ENCODE data around the gene ATP9B. TPM values are rescaled to one million over a fixed set of nuclear protein-coding genes. Genes with fewer than 3 reads are reported as not detected.
A peak's percentile ranks its signal among the peaks of the same experiment; 100 is the strongest.

ATP9B gene
- total RNA-seq, 1 donor from 2014 or later: 48.6 TPM

GRCh38 chr18:79424008-79424565 lies 354.9 kb downstream of the ATP9B start:
- ATAC-seq (peak; percentile 23 to 36), DNase-seq (no peak)
- H3K4me1 ChIP-seq: peaks cover 15% of the 10 kb centered on the region
- no peaks in the 10 kb centered on the region for H3K27me3 ChIP-seq (ENCODE audit: low read depth)
- no peak overlapping the region for H3K4me3 ChIP-seq
- no peaks in the 10 kb centered on the region for H3K9me3 ChIP-seq
- no peak overlapping the region for H3K27ac ChIP-seq
- intact Hi-C loops (cut with DNase I): no loop called here
- no peak for TF ChIP-seq CTCF (IDR thresholded peaks at IDR 0.05)
- peaks cover 15% of the 10 kb centered on the region for H3K36me3 ChIP-seq

DNA sequence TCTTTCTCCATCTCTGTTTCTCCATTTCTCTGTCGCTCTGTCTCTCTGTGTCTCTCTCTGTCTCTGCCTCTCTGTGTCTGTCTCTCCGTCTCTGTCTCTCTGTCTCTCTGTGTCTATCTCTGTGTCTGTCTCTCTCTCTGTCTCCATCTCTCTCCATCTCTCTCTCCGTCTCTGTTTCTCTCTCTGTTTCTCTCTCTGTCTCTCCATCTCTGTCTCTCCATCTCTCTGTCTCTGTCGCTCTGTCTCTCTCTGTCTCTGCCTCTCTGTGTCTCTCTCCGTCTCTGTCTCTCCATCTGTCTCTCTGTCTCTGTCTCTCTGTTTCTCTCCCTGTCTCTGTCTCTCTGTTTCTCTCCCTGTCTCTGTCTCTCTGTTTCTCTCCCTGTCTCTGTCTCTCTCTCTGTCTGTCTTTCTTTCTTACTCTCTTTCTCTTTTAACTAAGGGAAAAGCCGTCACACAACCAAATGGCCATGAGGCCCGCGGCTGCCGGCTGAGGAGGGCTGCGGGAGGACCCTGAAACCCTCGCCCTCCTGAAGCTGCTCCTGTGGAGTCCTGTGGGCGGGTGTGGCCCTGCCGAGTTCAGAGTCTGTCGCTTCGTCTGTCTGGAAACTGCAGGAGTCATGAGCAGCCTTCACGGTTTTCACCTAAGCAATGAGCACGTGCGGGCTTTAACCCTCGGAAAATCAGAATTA lies 355.8 kb downstream of the ATP9B start:
- ATAC-seq: no peak

GRCh38 chr18:79425569-79425886 lies 356.3 kb downstream of the ATP9B start:
- ATAC-seq (no peak), DNase-seq (no peak)
- TF ChIP-seq CTCF (IDR thresholded peaks at IDR 0.05): no peak
- Histone ChIP-seq H3K9me3 (no peaks in the 10 kb centered on the region), H3K4me3 (no peak overlapping the region), H3K27me3 (ENCODE audit: low read depth) (no peaks in the 10 kb centered on the region), H3K4me1 (peaks cover 15% of the 10 kb centered on the region), H3K27ac (no peak overlapping the region), H3K36me3 (peaks cover 13% of the 10 kb centered on the region)
- intact Hi-C loops (cut with DNase I): no loop called here

More for the DNA sequence above, 355.8 kb downstream of the ATP9B start:
- Histone ChIP-seq H3K4me3 (no peak overlapping the region), H3K4me1 (peaks cover 15% of the 10 kb centered on the region), H3K27ac (no peak overlapping the region), H3K27me3 (ENCODE audit: low read depth) (no peaks in the 10 kb centered on the region), H3K36me3 (peaks cover 15% of the 10 kb centered on the region), H3K9me3 (no peaks in the 10 kb centered on the region)
- no peak for TF ChIP-seq CTCF (IDR thresholded peaks at IDR 0.05)
- intact Hi-C loops (cut with DNase I): no loop called here
- DNase-seq: no peak

DNA sequence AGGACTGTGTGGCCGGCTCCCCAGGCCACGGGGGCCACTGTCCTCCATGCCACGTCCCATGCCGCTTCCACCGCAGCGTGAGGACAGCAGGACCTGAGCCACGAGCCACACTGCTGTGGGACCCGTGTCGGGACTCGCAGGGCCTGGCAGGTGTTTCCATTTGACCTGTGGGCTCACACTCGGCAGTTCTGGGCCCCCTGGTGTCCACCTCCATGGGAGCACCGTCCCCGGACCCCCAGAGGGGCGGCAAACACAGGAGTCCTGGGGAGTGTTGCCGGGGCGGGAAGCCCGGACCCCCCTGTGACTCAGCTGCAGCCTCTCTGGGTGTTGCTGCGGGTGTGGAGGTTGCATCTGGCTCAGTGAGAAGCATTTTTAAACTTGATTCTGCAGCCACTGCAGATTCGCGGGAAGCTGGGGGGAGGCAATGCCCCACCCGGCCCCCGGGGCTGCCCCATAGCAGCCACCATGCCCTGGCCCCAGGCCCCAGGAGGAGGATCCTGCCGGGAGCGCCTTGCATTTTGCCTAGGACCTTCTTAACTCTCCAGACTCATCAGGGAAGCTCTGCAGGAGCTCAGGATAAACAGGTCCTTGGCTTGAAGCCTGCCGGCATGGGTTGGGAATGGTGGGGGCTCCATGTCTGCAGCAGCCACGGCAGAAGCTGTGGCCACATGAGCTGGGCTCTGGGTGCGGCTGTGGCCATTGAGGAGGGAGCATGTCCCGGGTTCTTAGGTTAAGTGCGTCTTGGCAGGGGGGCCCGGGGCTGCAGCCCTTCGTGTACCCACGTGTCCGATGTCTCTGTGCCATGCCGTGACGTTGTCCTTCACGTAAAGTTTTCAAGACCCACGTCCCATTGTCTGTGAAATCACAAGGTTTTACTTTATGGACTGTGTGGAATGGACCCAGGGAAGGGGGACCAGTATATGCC lies 357.4 kb downstream of the ATP9B start:
- H3K27ac ChIP-seq: no peak overlapping the region
- H3K9me3 ChIP-seq: no peaks in the 10 kb centered on the region
- DNase-seq (no peak), ATAC-seq (no peak)
- no peak for TF ChIP-seq CTCF (IDR thresholded peaks at IDR 0.05)
- H3K27me3 ChIP-seq (ENCODE audit: low read depth): no peaks in the 10 kb centered on the region
- no peak overlapping the region for H3K4me3 ChIP-seq
- H3K4me1 ChIP-seq: peaks cover 15% of the 10 kb centered on the region
- intact Hi-C loops (cut with DNase I): no loop called here
- peaks cover 3% of the 10 kb centered on the region for H3K36me3 ChIP-seq

GRCh38 chr18:79427368-79428225 lies 358.4 kb downstream of the ATP9B start:
- no peak overlapping the region for H3K27ac ChIP-seq
- DNase-seq (no peak), ATAC-seq (no peak)
- no peak for TF ChIP-seq CTCF (IDR thresholded peaks at IDR 0.05)
- peaks cover 9% of the 10 kb centered on the region for H3K4me1 ChIP-seq
- H3K36me3 ChIP-seq: peaks cover 3% of the 10 kb centered on the region
- no peaks in the 10 kb centered on the region for H3K9me3 ChIP-seq
- intact Hi-C loops (cut with DNase I): no loop called here
- H3K4me3 ChIP-seq: no peak overlapping the region
- H3K27me3 ChIP-seq (ENCODE audit: low read depth): no peaks in the 10 kb centered on the region
